ENCODE data around the gene TFF2.

Gene TFF2

GRCh38 chr21:42305707-42306147 lies 45.1 kb downstream of the TFF2 start:
- DNase-seq (ENCODE audit: low spot score), result no peak

DNA sequence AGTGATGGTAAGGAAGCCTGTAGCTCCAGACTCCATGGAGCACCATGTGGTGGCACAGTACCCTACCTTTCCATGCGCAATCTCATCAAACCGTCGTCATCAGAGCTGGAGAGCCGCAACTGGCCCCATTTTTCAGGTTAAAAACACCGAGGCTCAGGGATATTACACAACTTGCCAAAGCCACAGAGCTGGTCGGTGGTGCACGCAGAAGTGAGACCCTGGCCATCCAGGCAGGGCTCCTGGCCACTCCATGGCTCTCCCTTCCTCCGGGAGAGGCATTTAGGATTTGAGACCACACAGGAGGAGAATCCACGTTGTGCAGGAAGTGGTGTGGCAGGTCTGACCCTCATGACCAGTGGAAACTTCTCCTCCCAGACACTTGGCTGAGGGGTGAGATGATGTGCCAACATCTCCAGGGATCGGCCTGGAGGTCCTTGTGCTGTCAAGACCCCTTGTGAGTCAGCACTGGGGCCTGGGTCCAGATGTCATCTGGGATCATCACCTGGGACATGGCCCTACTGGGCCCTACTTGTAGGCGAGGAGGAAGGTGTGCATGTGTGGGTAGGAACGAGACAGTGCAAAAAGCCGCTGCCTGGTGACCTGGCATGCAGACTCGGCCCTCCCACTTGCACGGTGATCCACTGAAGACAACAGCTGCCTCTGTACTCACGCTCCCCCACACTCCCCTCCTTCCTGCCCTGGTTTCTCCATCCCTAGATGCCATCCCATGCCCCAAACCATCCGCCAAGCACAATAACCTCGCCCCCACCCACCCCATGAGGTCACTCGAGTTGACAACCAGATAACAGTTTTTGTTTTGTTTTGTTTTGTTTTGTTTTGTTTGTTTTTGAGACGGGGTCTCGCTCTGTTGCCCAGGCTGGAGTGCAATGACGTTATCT lies 46.0 kb downstream of the TFF2 start:
- DNase-seq (ENCODE audit: low spot score), result no peak

DNA sequence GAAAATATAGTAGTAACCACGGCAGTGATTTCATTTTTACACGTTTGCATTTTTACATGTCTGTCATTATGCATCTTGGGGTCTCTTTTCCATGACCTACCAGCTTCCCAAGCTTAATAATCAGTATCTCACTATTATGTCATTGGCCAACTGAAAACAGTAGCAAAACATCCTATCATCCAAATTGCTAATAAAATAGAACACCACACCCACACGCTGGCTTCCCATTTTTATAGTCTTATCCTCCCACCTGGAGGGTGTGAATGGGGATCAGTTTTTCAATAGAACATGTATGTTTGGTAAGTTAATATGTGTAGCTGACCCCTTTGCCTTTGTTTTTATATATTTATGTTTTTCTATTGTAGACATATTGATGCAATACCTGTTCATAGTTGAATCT lies 47.4 kb downstream of the TFF2 start:
- no peak for DNase-seq (ENCODE audit: low spot score)

DNA sequence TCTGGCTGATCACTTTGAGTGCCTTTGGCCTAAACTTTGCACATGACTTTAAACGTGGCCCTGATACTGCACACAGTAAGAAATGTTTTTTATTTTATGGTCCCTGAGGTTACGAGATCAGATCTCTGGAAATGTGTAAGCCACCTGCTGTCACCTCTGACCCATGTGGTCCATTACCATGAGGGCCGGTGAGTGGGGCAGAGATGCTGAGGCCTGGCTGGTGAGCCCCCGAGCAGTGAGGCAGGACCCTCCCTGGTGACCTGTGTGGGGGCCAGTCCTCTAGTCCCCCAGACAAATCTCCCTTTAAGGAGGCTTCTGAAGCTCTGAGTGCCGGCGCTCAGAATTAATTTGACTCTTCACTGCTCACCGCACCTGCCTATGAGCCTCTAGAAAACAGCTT lies 48.0 kb downstream of the TFF2 start:
- no peak for DNase-seq (ENCODE audit: low spot score)

DNA sequence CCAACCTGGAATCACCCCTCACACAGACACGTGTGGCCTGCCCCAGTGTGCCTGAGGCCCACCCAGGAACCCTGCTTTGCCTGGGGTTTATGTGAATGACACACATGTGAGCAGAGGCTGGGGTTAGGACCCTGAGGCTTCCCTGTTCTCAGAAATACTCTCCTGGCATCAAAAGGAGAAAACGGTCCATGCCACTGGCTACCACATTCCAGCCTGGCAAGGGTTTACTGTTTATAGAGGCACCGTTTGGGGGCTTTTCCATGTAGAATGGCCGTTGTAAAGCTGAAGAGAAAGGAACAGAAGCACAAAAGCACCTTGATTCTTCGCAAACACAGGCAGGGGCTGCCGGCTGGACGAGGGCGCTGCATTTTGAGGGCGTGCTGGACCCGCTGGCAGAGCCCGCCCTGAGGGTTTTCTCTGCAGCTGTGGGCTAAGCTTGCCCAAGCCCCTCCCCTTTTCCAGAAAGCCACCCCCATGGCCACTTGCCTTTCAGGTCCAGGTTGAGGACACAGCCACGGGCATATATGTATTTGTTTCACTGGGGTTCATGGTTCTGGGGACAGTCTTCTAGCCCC lies 48.6 kb downstream of the TFF2 start:
- DNase-seq (ENCODE audit: low spot score), result no peak

GRCh38 chr21:42301371-42302075 lies 49.3 kb downstream of the TFF2 start:
- no peak for DNase-seq (ENCODE audit: low spot score)

DNA sequence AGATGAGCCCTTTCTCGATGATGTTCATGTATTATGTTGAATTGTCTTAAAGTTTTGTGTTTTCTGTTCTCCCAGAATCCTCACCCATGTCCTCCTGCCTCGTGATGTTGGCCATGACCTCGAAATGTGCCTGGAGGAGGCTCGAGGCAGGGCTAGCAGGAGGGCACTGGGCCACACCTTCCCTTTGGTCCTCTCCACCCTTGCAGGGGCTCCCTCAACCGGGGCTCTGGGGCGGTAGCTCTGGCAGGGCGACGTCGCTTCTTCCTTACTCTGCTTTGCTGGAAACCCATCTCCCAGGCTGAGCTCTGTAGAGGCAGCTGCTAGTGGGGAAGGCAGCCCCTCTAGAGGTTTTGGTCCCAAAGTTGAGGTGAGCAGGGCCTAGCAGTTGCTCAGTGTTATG lies 49.8 kb downstream of the TFF2 start:
- DNase-seq (ENCODE audit: low spot score), result no peak

GRCh38 chr21:42300045-42300583 lies 50.7 kb downstream of the TFF2 start:
- no peak for DNase-seq (ENCODE audit: low spot score)

- DNase-seq (ENCODE audit: low spot score), result no peak
Measured at GRCh38 chr21:42299324-42300044, 51.3 kb downstream of the TFF2 start.

- no peak for DNase-seq (ENCODE audit: low spot score)
Measured at GRCh38 chr21:42298657-42299056, 52.1 kb downstream of the TFF2 start.

GRCh38 chr21:42298237-42298636 lies 52.6 kb downstream of the TFF2 start:
- no peak for DNase-seq (ENCODE audit: low spot score)

- DNase-seq (ENCODE audit: low spot score), result no peak
Measured at GRCh38 chr21:42297377-42297776, 53.4 kb downstream of the TFF2 start.

DNA sequence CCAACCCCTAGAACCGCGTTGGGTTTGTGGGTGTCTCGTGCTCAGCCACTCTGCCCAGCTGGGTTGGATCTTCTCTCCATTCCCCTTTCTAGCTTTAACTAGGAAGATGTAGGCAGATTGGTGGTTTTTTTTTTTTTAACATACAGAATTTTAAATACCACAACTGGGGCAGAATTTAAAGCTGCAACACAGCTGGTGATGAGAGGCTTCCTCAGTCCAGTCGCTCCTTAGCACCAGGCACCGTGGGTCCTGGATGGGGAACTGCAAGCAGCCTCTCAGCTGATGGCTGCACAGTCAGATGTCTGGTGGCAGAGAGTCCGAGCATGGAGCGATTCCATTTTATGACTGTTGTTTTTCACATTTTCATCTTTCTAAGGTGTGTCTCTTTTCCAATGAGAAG lies 54.3 kb downstream of the TFF2 start:
- DNase-seq (ENCODE audit: low spot score), result no peak

All from globus pallidus (tissue), 1 donor.